HL-60/S4 treated with phorbol 12-myristate 13-acetate at 8.2 ng/mL for 4 days and 3 days (cell line): ENCODE results near the gene RRM2.

Experiments used
- in situ Hi-C: fragments of 300-500 bp; cut with MboI; formaldehyde crosslinking; loops from 2 replicates; pipeline ENCODE4 v1.15.0; 2022; ENCODE audit warnings: low sequenced_read_pairs

RRM2 gene

GRCh38 chr2:10126632-10127026 is 4.1 kb downstream of the RRM2 start:
- in situ Hi-C loops: loop anchor here (25.0 kb wide), 1 partner anchor 286 kb away; no protein-coding TSS in a partner anchor

DNA sequence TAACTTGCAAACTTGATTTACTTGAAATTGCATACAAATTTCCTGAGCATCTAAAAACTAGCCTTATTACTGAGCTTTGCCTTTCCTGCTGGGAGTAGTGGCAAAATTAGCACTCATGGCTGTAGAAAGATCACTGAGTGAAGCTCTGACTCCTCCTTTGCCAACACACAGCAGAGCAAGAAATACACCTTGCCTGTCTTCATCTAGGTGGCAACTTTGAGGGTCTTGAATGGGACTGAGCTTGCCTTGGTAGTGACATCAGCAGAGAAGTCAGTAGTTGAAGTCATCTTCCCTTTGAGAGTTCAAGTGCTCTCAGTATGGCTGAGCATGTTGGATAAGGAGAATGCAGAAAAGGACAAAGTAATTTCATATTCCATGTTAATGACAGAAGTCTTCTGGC is 5.9 kb downstream of the RRM2 start:
- in situ Hi-C loops: loop anchor here (25.0 kb wide), 1 partner anchor 284 kb away; no protein-coding TSS in a partner anchor

DNA sequence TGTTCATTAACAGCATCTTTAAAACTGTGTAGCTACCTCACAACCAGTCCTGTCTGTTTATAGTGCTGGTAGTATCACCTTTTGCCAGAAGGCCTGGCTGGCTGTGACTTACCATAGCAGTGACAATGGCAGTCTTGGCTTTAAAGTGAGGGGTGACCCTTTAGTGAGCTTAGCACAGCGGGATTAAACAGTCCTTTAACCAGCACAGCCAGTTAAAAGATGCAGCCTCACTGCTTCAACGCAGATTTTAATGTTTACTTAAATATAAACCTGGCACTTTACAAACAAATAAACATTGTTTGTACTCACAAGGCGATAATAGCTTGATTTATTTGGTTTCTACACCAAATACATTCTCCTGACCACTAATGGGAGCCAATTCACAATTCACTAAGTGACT is 7.0 kb downstream of the RRM2 start:
- in situ Hi-C loops: loop anchor here (25.0 kb wide), 1 partner anchor 283 kb away; no protein-coding TSS in a partner anchor

GRCh38 chr2:10132043-10132575 is 9.6 kb downstream of the RRM2 start:
- in situ Hi-C loops: loop anchor here (25.0 kb wide), 1 partner anchor 280 kb away; no protein-coding TSS in a partner anchor

DNA sequence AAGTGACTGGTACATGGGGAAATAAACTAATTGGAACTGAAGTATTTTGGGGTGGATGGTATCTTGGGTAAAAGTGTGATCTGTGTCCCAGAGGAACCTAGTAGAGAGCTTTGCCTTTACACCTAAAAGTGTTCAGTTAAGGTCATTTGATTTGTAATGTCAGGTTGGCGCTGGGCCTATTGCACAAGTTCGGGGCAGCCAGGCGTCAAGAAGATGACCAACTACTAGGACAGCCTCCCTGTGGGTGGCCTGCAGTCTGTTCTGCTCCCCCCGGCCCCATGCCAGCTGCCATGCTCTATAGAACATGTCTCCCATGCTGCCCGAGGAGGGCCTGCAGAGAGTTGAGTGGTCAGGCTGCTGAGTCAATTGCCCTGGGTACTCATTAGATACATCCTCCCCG is 10.1 kb downstream of the RRM2 start:
- in situ Hi-C loops: loop anchor here (25.0 kb wide), 1 partner anchor 280 kb away; no protein-coding TSS in a partner anchor

DNA sequence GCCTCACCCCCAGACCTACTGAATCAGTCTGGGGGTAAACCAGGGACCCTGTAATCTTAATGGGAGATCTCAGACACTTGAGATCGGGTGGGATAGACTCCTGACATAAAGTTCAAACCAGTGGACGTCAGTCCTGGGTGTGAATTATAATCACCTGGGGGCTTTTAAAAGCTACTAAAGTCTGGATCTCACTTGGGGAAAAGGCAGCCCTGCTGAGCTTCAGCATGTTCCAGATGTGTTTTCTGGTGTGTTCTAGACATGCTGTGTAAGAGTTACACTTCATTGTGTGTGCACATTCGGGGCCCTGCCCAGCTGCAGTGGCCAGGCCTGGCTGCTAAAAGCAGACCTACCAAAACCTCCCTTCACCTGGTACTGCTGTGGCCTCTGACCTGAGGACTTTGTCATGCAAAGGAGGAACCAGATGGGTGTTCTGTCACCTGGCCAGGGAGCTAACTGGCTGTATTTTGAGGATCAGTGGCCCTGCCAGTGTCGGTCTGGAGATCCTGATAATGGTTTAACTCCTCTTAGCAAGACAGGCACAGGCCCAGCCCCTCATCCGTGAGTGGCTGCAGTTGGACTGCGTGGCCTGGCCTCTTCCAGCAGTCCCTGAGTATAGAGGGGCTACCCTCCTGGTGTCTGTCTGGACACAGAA is 10.6 kb downstream of the RRM2 start:
- in situ Hi-C loops: loop anchor here (25.0 kb wide), 1 partner anchor 279 kb away; no protein-coding TSS in a partner anchor

- in situ Hi-C loops: loop anchor here (25.0 kb wide), 1 partner anchor 277 kb away; no protein-coding TSS in a partner anchor
Observed at GRCh38 chr2:10135296-10136089, 13.0 kb downstream of the RRM2 start.

- in situ Hi-C loops: loop anchor here (25.0 kb wide), 1 partner anchor 276 kb away; no protein-coding TSS in a partner anchor
Observed at GRCh38 chr2:10136101-10136934, 13.8 kb downstream of the RRM2 start.

DNA sequence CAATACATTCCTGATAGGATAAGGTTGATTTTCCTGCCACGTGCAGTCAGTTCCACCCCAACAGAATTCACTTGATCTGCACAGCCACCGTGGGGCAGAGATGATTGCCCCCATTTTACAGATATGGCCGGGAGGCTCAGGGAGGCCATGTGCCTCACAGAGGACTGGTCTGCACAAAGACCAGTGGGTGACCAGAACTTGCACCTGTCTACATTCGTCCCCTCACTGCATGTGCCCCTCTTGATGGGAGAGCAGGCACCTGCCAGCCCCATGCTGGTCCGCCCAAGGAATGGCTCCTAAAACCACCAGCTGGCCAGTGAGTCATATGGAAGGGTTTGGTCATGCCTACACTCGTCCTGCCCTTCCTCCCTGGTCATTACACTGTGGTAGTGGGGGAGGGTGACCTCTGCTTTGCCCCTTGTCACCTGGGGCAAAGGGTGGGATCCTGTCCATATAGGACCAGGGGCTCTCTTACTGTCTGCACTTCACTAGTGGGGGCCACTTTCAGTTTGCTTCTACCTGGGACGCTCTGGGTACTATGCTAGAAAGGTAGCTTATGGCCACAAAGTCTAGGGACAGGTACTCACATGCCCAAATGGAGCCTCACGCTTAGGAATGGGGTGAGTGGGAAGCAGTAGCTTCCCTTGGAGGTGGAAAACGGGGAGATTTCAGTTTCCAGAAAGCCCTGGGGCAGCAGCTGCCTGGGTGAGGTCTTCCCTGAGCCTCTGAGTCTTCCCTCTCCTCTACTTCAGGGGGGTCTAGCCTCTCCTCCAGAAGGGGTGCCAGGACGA is 14.7 kb downstream of the RRM2 start:
- in situ Hi-C loops: loop anchor here (25.0 kb wide), 1 partner anchor 275 kb away; no protein-coding TSS in a partner anchor

DNA sequence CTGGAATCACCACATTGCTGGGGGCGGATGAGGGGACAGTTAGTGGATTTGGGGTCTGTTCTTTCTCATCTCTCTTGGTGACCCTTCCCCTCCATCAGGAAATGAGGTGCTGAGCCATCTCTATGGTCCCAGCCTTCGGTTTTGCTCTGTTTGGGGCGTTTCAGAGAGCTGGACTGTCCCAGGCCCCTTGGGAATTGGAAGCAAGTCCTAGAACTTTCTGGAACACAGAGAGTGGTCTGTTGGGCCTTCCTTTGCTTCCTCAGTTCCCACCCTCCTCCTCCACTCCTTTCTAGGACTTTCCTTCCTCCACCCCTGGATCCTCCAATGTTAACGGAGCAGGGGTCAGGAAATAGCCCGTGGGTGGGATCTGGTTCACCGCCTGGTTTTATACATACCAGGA is 17.0 kb downstream of the RRM2 start:
- in situ Hi-C loops: loop anchor here (25.0 kb wide), 1 partner anchor 273 kb away; no protein-coding TSS in a partner anchor

DNA sequence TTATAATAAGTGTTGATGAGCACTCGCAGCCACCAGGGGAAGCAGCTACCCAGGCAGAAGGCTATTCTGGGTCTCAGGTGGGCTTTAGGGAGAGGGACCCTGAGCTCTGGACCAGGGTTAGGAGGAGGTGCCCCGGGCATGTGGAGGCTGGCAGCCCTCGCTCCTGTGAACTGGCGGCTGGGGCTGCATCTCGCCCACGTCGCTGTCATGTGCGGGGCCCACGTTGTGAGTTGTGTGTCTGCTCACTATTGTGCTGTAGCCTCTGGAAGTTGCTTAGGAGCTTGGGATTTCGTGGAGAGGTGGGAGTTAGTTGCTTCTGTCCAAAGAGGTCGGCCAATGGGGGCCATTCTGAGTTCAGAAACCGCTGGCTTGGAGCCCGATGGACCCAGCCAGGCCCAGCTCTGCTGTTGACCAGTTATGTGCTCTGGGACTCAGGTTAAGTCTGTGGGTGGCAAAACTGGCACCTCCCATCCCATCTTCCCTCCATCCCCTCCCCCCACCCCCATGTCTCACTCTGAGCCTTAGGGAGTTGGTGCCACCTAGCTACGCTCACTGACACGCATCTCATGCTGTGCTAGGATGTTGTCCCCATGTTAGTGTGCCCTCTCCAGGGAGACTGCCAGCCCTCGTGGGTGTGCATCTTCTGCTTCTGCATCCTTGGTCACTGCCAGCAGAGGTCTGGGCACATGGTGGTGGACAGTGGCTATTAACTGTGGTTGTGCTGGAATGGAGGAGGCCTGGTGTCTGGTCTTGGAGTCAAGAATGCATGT is 18.5 kb downstream of the RRM2 start:
- in situ Hi-C loops: loop anchor here (25.0 kb wide), 1 partner anchor 271 kb away; no protein-coding TSS in a partner anchor

DNA sequence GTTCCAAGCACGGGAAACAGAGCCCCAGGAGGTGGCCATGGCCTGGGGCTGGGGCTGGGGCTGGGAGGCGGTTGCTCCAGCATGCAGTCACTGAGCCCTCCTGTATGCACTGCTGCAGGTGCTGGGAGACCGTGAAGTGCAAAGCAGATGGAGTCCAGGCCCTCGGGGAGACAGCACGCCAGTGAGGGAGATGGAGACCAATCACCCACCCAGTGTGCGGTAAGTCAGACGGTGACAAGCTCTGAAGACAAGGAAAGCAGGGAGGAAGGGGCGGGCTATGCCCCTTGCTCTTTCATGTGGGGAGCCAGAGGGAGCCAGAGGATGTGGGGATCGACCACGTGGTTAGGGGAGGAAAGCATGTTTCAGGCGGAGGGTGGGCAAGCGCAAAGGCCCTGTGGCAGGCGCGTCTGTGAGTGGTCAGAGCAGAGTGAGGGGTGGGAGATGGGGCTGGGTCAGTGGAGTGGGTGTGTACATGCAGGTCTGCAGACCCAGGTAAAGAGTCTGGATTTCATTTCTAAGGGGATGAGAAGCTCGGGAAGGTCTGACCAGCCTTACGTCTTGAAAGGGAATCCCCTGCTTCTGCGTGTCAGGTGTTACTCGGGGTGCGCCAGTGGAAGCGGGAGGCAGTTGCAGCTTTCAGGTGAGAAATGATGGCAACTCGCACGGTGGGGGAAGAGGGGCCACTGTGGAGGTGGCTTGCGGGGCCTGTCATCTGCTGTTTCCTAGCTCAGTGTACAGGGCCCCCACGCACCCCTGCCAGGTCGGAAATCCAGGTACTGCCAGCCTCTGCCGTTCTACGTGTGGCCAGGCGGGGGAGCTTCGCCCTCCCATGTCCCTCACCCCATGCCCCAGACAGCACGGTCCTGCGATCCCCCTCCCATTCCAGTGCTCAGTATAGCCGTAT is 19.4 kb downstream of the RRM2 start:
- in situ Hi-C loops: loop anchor here (25.0 kb wide), 1 partner anchor 270 kb away; no protein-coding TSS in a partner anchor

GRCh38 chr2:10142640-10142965 is 20.1 kb downstream of the RRM2 start:
- in situ Hi-C loops: loop anchor here (25.0 kb wide), 1 partner anchor 270 kb away; no protein-coding TSS in a partner anchor

DNA sequence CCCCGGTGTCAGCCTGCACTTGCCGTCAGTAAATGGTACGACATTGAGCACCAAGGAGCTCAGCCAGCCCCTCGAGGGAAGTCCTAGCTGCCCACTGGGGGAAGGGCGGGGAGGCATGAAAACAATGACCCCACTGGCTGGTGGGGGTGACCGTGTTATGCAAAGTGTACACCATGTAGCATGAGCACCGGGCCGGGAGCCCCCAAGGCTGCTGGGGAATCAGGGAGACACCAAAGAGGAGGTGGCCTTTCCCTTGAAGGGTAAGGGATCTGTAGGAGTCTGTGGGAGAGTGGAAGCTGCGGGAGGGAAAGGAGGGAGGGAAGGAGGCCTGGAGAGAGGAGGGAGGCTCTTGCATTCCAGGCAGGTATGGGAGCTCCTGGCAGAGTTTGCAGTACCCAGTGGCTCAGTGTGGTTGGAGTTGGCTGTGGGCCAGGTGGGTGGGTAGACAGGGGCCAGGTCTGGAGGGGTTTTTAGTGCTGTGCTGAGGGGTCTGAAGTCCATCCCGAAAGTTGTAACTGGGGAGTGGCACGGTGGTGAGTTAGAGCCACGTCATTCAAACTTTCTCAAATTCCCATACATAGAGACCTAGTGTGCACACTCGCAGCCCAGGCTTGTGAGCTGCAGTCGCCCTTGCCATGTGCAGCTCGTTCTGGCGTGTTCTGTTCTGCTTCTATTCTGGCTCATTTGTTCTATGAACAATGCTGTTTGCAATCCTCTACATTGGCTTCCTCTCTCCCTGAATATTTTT is 22.4 kb downstream of the RRM2 start:
- in situ Hi-C loops: loop anchor here (25.0 kb wide), 1 partner anchor 267 kb away; no protein-coding TSS in a partner anchor

DNA sequence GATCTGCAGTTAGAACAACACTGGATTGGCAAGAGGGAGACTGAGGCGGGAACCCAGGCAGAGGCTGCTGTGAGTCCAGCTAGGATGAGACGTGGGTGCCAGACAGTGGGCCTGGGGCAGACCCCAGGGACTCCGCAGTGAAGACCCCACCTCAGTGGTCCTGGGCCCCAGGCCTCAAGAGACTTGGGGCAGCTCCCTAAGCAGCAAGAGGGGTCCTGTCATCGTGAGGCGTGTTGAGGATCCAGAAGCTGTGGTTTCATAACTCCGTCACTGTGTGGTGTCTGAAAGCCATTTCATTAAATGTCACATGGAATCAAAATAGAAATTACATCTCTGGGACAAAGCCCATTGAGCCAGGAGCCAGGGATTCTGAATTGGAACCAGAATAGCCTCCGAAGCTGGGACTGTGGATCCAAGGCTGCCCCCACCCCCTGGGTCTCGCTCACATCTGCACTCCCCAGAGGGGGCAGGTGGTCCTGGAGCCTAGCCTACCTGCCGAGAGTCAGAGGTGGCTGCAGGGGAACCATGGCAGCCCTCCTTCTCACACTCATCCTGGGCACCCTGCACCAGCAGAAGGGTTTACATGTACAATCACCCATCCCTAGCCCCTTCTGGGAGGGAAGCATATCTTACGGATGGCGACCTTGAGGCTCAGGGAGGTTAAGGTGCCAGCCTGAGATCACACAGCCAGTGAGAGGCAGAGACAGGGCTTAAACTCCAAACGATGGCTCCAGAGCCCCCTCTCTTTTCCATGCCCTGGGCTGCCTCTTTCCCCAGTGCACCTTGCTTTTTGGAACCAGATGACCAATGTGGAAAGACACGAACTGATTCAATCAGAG is 23.2 kb downstream of the RRM2 start:
- in situ Hi-C loops: loop anchor here (25.0 kb wide), 1 partner anchor 267 kb away; no protein-coding TSS in a partner anchor

DNA sequence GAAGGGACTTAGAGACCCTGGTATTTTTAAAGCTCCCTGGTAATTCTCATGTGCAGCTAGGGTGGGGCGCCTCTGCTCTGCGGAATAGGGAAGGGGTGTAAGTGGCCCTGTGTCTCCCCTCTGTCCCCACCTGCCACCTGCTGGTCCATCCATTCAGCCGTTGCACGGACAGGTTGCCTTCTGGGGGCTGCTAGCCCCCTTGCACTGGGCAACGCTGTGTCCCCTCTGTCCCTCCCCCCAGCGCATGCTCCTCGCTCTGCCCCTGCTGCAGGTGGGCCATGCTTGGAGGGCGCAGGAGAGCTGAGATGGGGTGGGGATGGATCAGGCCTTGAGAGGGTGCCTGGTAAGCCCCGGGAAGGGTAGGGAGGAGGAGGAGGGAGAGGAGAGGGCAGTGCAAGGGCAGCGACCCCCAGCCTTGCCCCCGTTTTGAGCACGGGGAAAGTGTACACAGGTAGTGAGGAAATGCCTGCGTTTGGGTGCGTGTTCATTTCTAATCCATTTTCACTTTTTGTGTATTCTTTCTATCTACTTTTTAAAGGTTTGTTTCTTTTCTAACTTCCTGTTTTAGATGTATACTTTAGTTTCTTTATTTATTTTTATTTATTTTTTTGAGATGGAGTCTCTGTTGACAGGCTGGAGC is 23.9 kb downstream of the RRM2 start:
- in situ Hi-C loops: loop anchor here (25.0 kb wide), 1 partner anchor 266 kb away; no protein-coding TSS in a partner anchor
